ENCODE results near the gene GNS. TPM values are rescaled to one million over a fixed set of nuclear protein-coding genes. Genes with fewer than 3 reads are reported as not detected.

Gene GNS
- total RNA-seq, 1 donor from 2014 or later: 97.2 TPM

DNA sequence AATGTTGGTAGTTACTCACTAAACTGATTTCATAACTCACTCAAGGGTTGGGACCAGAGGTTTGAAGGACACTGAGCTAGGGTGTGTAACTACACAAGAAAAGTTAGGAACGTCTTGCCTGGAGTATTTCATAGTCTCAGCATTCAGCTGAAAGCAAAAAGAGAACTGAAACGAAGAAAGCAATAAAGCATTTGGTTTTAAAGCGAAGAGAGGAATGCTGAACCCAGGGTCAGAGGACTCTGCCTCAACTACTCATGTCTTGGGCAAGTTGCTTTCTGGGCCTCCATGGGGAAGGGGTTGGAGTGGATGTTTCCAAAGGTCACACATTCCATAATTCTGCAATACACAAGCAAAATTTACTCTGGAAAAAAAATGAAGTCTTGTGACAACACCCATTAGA lies 1.4 kb downstream of the GNS start:
- H3K27ac ChIP-seq (replicated peaks): peak overlapping the region; percentile 27
- no peaks in the 10 kb centered on the region for H3K27me3 ChIP-seq (ENCODE audit: low read depth)
- no peak for DNase-seq
- H3K36me3 ChIP-seq: no peaks in the 10 kb centered on the region
- intact Hi-C loops (cut with micrococcal nuclease): no loop called here
- H3K4me1 ChIP-seq: peaks cover 51% of the 10 kb centered on the region
- peak overlapping the region; percentile 88 for H3K4me3 ChIP-seq
- H3K9me3 ChIP-seq (replicated peaks): no peaks in the 10 kb centered on the region
- no peak for TF ChIP-seq CTCF (IDR thresholded peaks at IDR 0.05; ENCODE audit: borderline replicate concordance)

DNA sequence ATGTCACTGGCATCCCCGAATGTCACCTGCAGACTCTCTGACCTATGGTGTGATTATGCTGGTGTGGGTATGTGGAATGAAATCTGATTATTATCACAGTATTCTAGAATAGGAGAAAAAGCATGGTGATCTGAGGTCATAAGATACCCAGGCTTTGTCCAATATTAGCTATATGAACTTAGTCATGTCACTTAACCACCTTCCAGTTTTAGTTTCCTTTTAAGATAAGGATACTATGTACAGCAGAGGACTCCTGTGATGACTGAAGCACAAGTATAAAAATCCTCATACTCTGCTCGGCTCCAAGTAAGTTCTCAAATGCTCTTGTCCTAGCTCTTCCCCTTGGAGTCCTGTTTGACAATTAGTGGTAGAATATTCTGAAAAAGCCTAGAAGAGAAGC lies 2.8 kb downstream of the GNS start:
- Histone ChIP-seq H3K4me3 (no peak overlapping the region), H3K36me3 (peaks cover 7% of the 10 kb centered on the region), H3K9me3 (replicated peaks) (no peaks in the 10 kb centered on the region), H3K27me3 (ENCODE audit: low read depth) (no peaks in the 10 kb centered on the region), H3K27ac (replicated peaks) (no peak overlapping the region), H3K4me1 (peaks cover 63% of the 10 kb centered on the region)
- no peak for TF ChIP-seq CTCF (IDR thresholded peaks at IDR 0.05; ENCODE audit: borderline replicate concordance)
- DNase-seq: no peak
- intact Hi-C loops (cut with micrococcal nuclease): no loop called here

- Histone ChIP-seq H3K9me3 (replicated peaks) (no peaks in the 10 kb centered on the region), H3K36me3 (peaks cover 33% of the 10 kb centered on the region), H3K27me3 (ENCODE audit: low read depth) (no peaks in the 10 kb centered on the region), H3K27ac (replicated peaks) (peak overlapping the region; percentile 63), H3K4me3 (no peak overlapping the region), H3K4me1 (peaks cover 47% of the 10 kb centered on the region)
- no peak for DNase-seq
- intact Hi-C loops (cut with micrococcal nuclease): no loop called here
- no peak for TF ChIP-seq CTCF (IDR thresholded peaks at IDR 0.05; ENCODE audit: borderline replicate concordance)
Measured at GRCh38 chr12:64753427-64753826, 5.8 kb downstream of the GNS start.

GRCh38 chr12:64752833-64753238 lies 6.4 kb downstream of the GNS start:
- DNase-seq: no peak
- H3K36me3 ChIP-seq: peaks cover 39% of the 10 kb centered on the region
- no peaks in the 10 kb centered on the region for H3K27me3 ChIP-seq (ENCODE audit: low read depth)
- H3K27ac ChIP-seq (replicated peaks): peak overlapping the region; percentile 63
- peaks cover 44% of the 10 kb centered on the region for H3K4me1 ChIP-seq
- intact Hi-C loops (cut with micrococcal nuclease): no loop called here
- no peaks in the 10 kb centered on the region for H3K9me3 ChIP-seq (replicated peaks)
- H3K4me3 ChIP-seq: no peak overlapping the region
- no peak for TF ChIP-seq CTCF (IDR thresholded peaks at IDR 0.05; ENCODE audit: borderline replicate concordance)

- intact Hi-C loops (cut with micrococcal nuclease): no loop called here
- no peak for TF ChIP-seq CTCF (IDR thresholded peaks at IDR 0.05; ENCODE audit: borderline replicate concordance)
- no peaks in the 10 kb centered on the region for H3K27me3 ChIP-seq (ENCODE audit: low read depth)
- peak overlapping the region; percentile 63 for H3K27ac ChIP-seq (replicated peaks)
- no peaks in the 10 kb centered on the region for H3K9me3 ChIP-seq (replicated peaks)
- H3K36me3 ChIP-seq: peaks cover 47% of the 10 kb centered on the region
- DNase-seq: no peak
- H3K4me3 ChIP-seq: no peak overlapping the region
- H3K4me1 ChIP-seq: peaks cover 37% of the 10 kb centered on the region
Measured at GRCh38 chr12:64752032-64752431, 7.2 kb downstream of the GNS start.

All from left ventricle myocardium inferior (tissue), 1 donor.